ENCODE data around the gene CCT8.

GRCh38 chr21:29025328-29025713 is 48.1 kb downstream of the CCT8 start:
- TF ChIP-seq, protein P1, sequence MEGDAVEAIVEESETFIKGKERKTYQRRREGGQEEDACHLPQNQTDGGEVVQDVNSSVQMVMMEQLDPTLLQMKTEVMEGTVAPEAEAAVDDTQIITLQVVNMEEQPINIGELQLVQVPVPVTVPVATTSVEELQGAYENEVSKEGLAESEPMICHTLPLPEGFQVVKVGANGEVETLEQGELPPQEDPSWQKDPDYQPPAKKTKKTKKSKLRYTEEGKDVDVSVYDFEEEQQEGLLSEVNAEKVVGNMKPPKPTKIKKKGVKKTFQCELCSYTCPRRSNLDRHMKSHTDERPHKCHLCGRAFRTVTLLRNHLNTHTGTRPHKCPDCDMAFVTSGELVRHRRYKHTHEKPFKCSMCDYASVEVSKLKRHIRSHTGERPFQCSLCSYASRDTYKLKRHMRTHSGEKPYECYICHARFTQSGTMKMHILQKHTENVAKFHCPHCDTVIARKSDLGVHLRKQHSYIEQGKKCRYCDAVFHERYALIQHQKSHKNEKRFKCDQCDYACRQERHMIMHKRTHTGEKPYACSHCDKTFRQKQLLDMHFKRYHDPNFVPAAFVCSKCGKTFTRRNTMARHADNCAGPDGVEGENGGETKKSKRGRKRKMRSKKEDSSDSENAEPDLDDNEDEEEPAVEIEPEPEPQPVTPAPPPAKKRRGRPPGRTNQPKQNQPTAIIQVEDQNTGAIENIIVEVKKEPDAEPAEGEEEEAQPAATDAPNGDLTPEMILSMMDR (IDR thresholded peaks at IDR 0.05): no peak
- no peak for TF ChIP-seq POLR2A (IDR thresholded peaks at IDR 0.05; ENCODE audit: low read depth)
- TF ChIP-seq EP300 (IDR thresholded peaks at IDR 0.05): no peak
